Osteoblast (primary cell): ENCODE data around the gene LMO3. TPM values are rescaled to one million over a fixed set of nuclear protein-coding genes. Genes with fewer than 3 reads are reported as not detected.

Experiments
- DNase-seq: peaks from one replicate; pipeline ENCODE4 v3.0.0; 2011; ENCODE audit warnings: low spot score, mixed read lengths; ENCODE audit not compliant: insufficient read length; ENCODE audit errors: missing footprints
- H2AFZ ChIP-seq: 2 replicates; pipeline ENCODE4 v1.6.0; 2011; ENCODE audit warnings: mild to moderate bottlenecking, low read length
- H3K27ac ChIP-seq: 2 replicates; pipeline ENCODE4 v1.5.1; 2011; ENCODE audit warnings: mild to moderate bottlenecking, low read depth, low read length, moderate library complexity
- H3K27me3 ChIP-seq: 2 replicates; pipeline ENCODE4 v1.6.0; 2012; ENCODE audit warnings: mild to moderate bottlenecking, control low read depth, inconsistent platforms, low read length, moderate library complexity; ENCODE audit not compliant: insufficient read depth
- H3K36me3 ChIP-seq: 2 replicates; pipeline ENCODE4 v1.5.1; 2011; ENCODE audit warnings: mild to moderate bottlenecking, low read length, control low read depth, moderate library complexity; ENCODE audit not compliant: insufficient read depth
- H3K4me1 ChIP-seq: 2 replicates; pipeline ENCODE4 v1.5.1; 2011; ENCODE audit warnings: mild to moderate bottlenecking, low read length, control low read depth, moderate library complexity; ENCODE audit not compliant: insufficient read depth
- H3K4me2 ChIP-seq: 2 replicates; pipeline ENCODE4 v1.6.0; 2011; ENCODE audit warnings: mild to moderate bottlenecking, low read length; ENCODE audit not compliant: insufficient read depth
- H3K4me3 ChIP-seq: fragments of 200-600 bp; sonication (generic); 3 replicates; pipeline ENCODE4 v1.5.1; 2012; ENCODE audit warnings: mild to moderate bottlenecking, low read length, inconsistent platforms; ENCODE audit not compliant: insufficient read depth
- H3K79me2 ChIP-seq: 2 replicates; pipeline ENCODE4 v1.6.0; 2012; ENCODE audit warnings: mild to moderate bottlenecking, low read length, control low read depth, inconsistent platforms; ENCODE audit not compliant: insufficient read depth
- H3K9me3 ChIP-seq: 2 replicates; pipeline ENCODE4 v1.5.1; 2011; ENCODE audit warnings: low read depth, low read length, control low read depth
- H4K20me1 ChIP-seq: 2 replicates; pipeline ENCODE4 v1.6.0; 2012; ENCODE audit warnings: mild to moderate bottlenecking, low read length, control low read depth; ENCODE audit not compliant: insufficient read depth
- total RNA-seq: library from RNA; depleted of rRNA; stranded (reverse); fragments of >200 nt; gene quantifications from 2 replicates; pipeline ENCODE4 v1.2.3, GENCODE V29; 2012
- TF ChIP-seq, protein P1 (sequence below): IDR thresholded peaks from 2 replicates; pipeline ENCODE4 v1.5.1; 2011; ENCODE audit warnings: mild to moderate bottlenecking, low read depth, low read length, moderate library complexity; ENCODE audit errors: extremely low read depth

LMO3 gene
- total RNA-seq, 1 donor, result 3.3 TPM

- no peaks in the 10 kb centered on the region for H3K9me3 ChIP-seq
- H3K4me3 ChIP-seq, result no peak overlapping the region
- no peak overlapping the region for H3K4me2 ChIP-seq
- H3K36me3 ChIP-seq, result no peaks in the 10 kb centered on the region
- no peaks in the 10 kb centered on the region for H3K27me3 ChIP-seq
- H3K4me1 ChIP-seq, result no peaks in the 10 kb centered on the region
- TF ChIP-seq, protein P1, sequence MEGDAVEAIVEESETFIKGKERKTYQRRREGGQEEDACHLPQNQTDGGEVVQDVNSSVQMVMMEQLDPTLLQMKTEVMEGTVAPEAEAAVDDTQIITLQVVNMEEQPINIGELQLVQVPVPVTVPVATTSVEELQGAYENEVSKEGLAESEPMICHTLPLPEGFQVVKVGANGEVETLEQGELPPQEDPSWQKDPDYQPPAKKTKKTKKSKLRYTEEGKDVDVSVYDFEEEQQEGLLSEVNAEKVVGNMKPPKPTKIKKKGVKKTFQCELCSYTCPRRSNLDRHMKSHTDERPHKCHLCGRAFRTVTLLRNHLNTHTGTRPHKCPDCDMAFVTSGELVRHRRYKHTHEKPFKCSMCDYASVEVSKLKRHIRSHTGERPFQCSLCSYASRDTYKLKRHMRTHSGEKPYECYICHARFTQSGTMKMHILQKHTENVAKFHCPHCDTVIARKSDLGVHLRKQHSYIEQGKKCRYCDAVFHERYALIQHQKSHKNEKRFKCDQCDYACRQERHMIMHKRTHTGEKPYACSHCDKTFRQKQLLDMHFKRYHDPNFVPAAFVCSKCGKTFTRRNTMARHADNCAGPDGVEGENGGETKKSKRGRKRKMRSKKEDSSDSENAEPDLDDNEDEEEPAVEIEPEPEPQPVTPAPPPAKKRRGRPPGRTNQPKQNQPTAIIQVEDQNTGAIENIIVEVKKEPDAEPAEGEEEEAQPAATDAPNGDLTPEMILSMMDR, result no peak
- no peak overlapping the region for H3K27ac ChIP-seq
- no peaks in the 10 kb centered on the region for H4K20me1 ChIP-seq
- DNase-seq, result no peak
- H2AFZ ChIP-seq, result no peak overlapping the region
- H3K79me2 ChIP-seq, result no peaks in the 10 kb centered on the region
These were observed 6.7 kb upstream of the LMO3 start for GRCh38 chr12:16612647-16613046.

GRCh38 chr12:16611146-16611545 is 5.2 kb upstream of the LMO3 start:
- Histone ChIP-seq H3K27ac (no peak overlapping the region), H3K36me3 (no peaks in the 10 kb centered on the region), H2AFZ (no peak overlapping the region), H3K4me3 (no peak overlapping the region), H3K9me3 (no peaks in the 10 kb centered on the region), H3K79me2 (no peaks in the 10 kb centered on the region), H3K27me3 (peaks cover 3% of the 10 kb centered on the region), H4K20me1 (no peaks in the 10 kb centered on the region), H3K4me1 (peaks cover under 1% of the 10 kb centered on the region), H3K4me2 (no peak overlapping the region)
- DNase-seq, result no peak
- TF ChIP-seq, protein P1, result no peak

DNA sequence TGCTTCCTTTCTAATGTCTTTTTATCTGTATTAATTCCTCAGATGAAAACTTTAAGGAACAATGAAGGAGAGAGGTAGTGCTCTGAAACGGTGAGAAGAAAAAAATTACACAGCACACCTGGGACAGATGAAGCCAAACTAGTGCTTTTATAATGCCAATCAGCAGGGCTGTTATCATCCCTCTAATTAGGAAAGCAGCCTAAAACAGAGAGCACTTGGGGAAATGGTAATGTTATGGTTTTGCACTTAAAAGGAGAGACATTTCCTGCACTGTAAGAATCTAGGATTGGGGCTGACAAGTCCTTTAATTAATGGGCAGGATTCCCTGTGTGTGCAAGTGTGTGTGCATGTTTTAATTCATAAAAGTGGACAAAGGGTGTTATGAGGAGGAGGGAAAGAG is 4.8 kb upstream of the LMO3 start:
- no peak for DNase-seq
- Histone ChIP-seq H3K9me3 (no peaks in the 10 kb centered on the region), H3K36me3 (no peaks in the 10 kb centered on the region), H4K20me1 (no peaks in the 10 kb centered on the region), H3K4me3 (no peak overlapping the region), H3K27me3 (peaks cover 3% of the 10 kb centered on the region), H3K4me2 (no peak overlapping the region), H3K27ac (no peak overlapping the region), H3K79me2 (no peaks in the 10 kb centered on the region), H2AFZ (no peak overlapping the region), H3K4me1 (peaks cover 5% of the 10 kb centered on the region)
- TF ChIP-seq, protein P1, result no peak

DNA sequence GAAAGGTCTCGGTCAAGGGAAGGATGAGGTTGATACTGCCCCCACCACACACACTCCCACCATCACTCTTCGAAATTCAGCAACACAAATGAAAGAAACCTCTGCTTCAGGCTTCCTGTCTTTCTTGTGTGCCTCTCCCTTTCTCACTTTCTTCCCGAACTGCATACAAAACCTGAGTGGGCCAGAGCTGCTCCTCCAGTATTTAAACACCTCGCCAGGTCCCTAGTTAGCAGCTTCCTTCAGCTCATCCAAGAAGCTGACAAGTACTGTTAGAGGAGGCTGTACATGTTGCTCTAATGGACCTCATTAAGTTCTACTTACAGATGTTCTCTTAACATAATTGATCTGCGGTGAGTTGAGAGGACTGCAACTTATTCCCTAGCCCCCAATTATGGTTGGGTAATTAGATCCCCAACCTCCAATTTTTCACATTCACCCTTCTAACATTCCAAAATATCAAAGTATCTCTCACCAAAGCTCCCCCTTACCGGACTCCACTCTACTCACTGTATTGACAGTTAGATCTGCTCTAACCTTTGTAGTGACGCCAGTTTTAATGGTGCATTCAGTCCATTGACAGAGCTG is 4.1 kb upstream of the LMO3 start:
- H3K4me1 ChIP-seq, result peaks cover 5% of the 10 kb centered on the region
- H3K27ac ChIP-seq, result no peak overlapping the region
- H3K36me3 ChIP-seq, result no peaks in the 10 kb centered on the region
- peak overlapping the region; percentile 36 for H3K4me2 ChIP-seq
- DNase-seq, result peak; percentile 3
- TF ChIP-seq, protein P1, result no peak
- peaks cover 3% of the 10 kb centered on the region for H3K27me3 ChIP-seq
- H3K9me3 ChIP-seq, result no peaks in the 10 kb centered on the region
- H3K79me2 ChIP-seq, result no peaks in the 10 kb centered on the region
- no peak overlapping the region for H3K4me3 ChIP-seq
- no peaks in the 10 kb centered on the region for H4K20me1 ChIP-seq
- no peak overlapping the region for H2AFZ ChIP-seq
